GM23338 (cell line): Measurements from ENCODE around the gene RNF214. TPM values are rescaled to one million over a fixed set of nuclear protein-coding genes. Genes with fewer than 3 reads are reported as not detected.

Experiments used
- ATAC-seq: fragments of 200-7000 bp; cut with Tn5 transposase; 3 replicates; pipeline ENCODE4 v1.9.1; 2020
- DNase-seq: peaks from one replicate; pipeline ENCODE4 v3.0.0-alpha.2; 2015; ENCODE audit warnings: low spot score
- H2AFZ ChIP-seq: fragments of 200-600 bp; sonication (generic); 2 replicates; pipeline ENCODE4 v1.8.0; 2016; ENCODE audit warnings: antibody characterized with exemption, mild to moderate bottlenecking, moderate library complexity
- H3F3A ChIP-seq: fragments of 200-600 bp; sonication (generic); replicated peaks from 2 replicates; pipeline ENCODE4 v1.8.0; 2017; ENCODE audit warnings: antibody characterized with exemption, mixed run types, low read depth
- H3K27ac ChIP-seq: fragments of 200-600 bp; sonication (generic); 2 replicates; pipeline ENCODE4 v1.6.1; 2016; ENCODE audit warnings: low read depth
- H3K27me3 ChIP-seq: fragments of 200-600 bp; sonication (generic); 2 replicates; pipeline ENCODE4 v1.8.0; 2016; ENCODE audit warnings: mild to moderate bottlenecking, mixed run types, moderate library complexity; ENCODE audit not compliant: insufficient read depth
- H3K36me3 ChIP-seq: fragments of 200-600 bp; sonication (generic); 2 replicates; pipeline ENCODE4 v1.8.0; 2016; ENCODE audit warnings: mild to moderate bottlenecking; ENCODE audit not compliant: insufficient read depth
- H3K4me1 ChIP-seq: fragments of 200-600 bp; sonication (generic); 2 replicates; pipeline ENCODE4 v1.8.0; 2016; ENCODE audit warnings: mild to moderate bottlenecking, moderate library complexity; ENCODE audit not compliant: insufficient read depth
- H3K4me2 ChIP-seq: fragments of 200-600 bp; sonication (generic); 2 replicates; pipeline ENCODE4 v1.7.1; 2017; ENCODE audit warnings: mixed run types
- H3K4me3 ChIP-seq: fragments of 200-600 bp; sonication (generic); 2 replicates; pipeline ENCODE4 v1.6.1; 2016; ENCODE audit warnings: mixed run types
- H3K79me2 ChIP-seq: fragments of 200-600 bp; sonication (generic); replicated peaks from 2 replicates; pipeline ENCODE4 v1.8.0; 2017; ENCODE audit warnings: mild to moderate bottlenecking; ENCODE audit not compliant: insufficient read depth
- H3K9me2 ChIP-seq: fragments of 200-600 bp; sonication (generic); 2 replicates; pipeline ENCODE4 v1.8.0; 2017; ENCODE audit not compliant: insufficient read depth
- H4K20me1 ChIP-seq: fragments of 200-600 bp; sonication (generic); replicated peaks from 2 replicates; pipeline ENCODE4 v1.8.0; 2017; ENCODE audit warnings: mild to moderate bottlenecking; ENCODE audit not compliant: insufficient read depth
- H3K27ac Mint-ChIP-seq: 2 replicates; pipeline ENCODE4 v1.8.0; 2020; ENCODE audit warnings: inconsistent platforms, mild to moderate bottlenecking, moderate library complexity, mixed read lengths
- H3K27me3 Mint-ChIP-seq: 3 replicates; pipeline ENCODE4 v1.8.0; 2022; ENCODE audit warnings: low read depth, mild to moderate bottlenecking, moderate library complexity, mixed read lengths, inconsistent platforms; ENCODE audit not compliant: insufficient read depth, poor library complexity
- H3K36me3 Mint-ChIP-seq: 3 replicates; pipeline ENCODE4 v1.8.0; 2021; ENCODE audit warnings: low read depth, mild to moderate bottlenecking, inconsistent platforms, moderate library complexity, mixed read lengths
- H3K4me1 Mint-ChIP-seq: 3 replicates; pipeline ENCODE4 v1.8.0; 2020; ENCODE audit warnings: mild to moderate bottlenecking, inconsistent platforms, mixed read lengths
- H3K4me3 Mint-ChIP-seq: 3 replicates; pipeline ENCODE4 v1.8.0; 2021; ENCODE audit warnings: moderate library complexity, mild to moderate bottlenecking, inconsistent platforms, mixed read lengths
- H3K9me3 Mint-ChIP-seq: 3 replicates; pipeline ENCODE4 v1.8.0; 2020; ENCODE audit warnings: moderate library complexity, mild to moderate bottlenecking, inconsistent platforms, mixed read lengths
- CREB1 ChIP-seq: fragments of 250-450 bp; sonication (Bioruptor Pico); IDR thresholded peaks from 2 replicates; pipeline ENCODE4 v1.5.0; 2020; ENCODE audit warnings: low read depth, mild to moderate bottlenecking, moderate library complexity
- EZH2 ChIP-seq: fragments of 200-600 bp; sonication (generic); IDR thresholded peaks from one replicate; pipeline ENCODE4 v1.8.0; 2017; ENCODE audit warnings: antibody characterized with exemption, mild to moderate bottlenecking, low read depth; ENCODE audit not compliant: unreplicated experiment
- EZH2phosphoT487 ChIP-seq: fragments of 200-600 bp; sonication (generic); IDR thresholded peaks from one replicate; pipeline ENCODE4 v1.8.1; 2018; ENCODE audit warnings: antibody characterized with exemption; ENCODE audit not compliant: unreplicated experiment
- JUNB ChIP-seq: IDR thresholded peaks from one replicate; pipeline ENCODE4 v1.6.1; 2016; ENCODE audit warnings: antibody characterized with exemption; ENCODE audit not compliant: unreplicated experiment
- NANOG ChIP-seq: IDR thresholded peaks from 2 replicates; pipeline ENCODE4 v1.6.1; 2016; ENCODE audit warnings: antibody characterized with exemption, borderline replicate concordance
- POLR2AphosphoS5 ChIP-seq: IDR thresholded peaks from 2 replicates; pipeline ENCODE4 v1.6.1; 2016; ENCODE audit warnings: antibody characterized with exemption, low read depth
- REST ChIP-seq: IDR thresholded peaks from one replicate; pipeline ENCODE4 v1.6.1; 2018; ENCODE audit warnings: antibody characterized with exemption; ENCODE audit not compliant: unreplicated experiment
- STAT1 ChIP-seq: IDR thresholded peaks from one replicate; pipeline ENCODE4 v1.6.1; 2016; ENCODE audit warnings: antibody characterized with exemption; ENCODE audit not compliant: unreplicated experiment
- ZNF114 ChIP-seq: fragments of 250-450 bp; sonication (Bioruptor Pico); IDR thresholded peaks from 2 replicates; pipeline ENCODE4 v1.5.0; 2020; ENCODE audit warnings: mild to moderate bottlenecking, moderate library complexity
- ZNF331 ChIP-seq: fragments of 250-450 bp; sonication (Bioruptor Pico); IDR thresholded peaks from 2 replicates; pipeline ENCODE4 v1.5.0; 2020; ENCODE audit warnings: low read depth, mild to moderate bottlenecking, moderate library complexity
- polyA plus RNA-seq: library from polyadenylated mRNA; unstranded; fragments of >200 nt; fragmentation: Nextera tagmentation; extraction: Ambion mirVana; gene quantifications from 2 replicates; pipeline ENCODE4 v1.2.1, GENCODE V29; 2016
- total RNA-seq: library from RNA; depleted of rRNA; stranded (reverse); fragments of >200 nt; shearing (Covaris generic); gene quantifications from 2 replicates; pipeline ENCODE4 v1.2.3, GENCODE V29; 2014
- TF ChIP-seq, protein P1 (sequence below), 2 experiments: fragments of 200-600 bp in 1 of 2; sonication (generic) in 1 of 2; conservative IDR thresholded peaks; 2 replicates each; pipeline versions ENCODE4 v1.5.1 to v1.6.1; 2016 to 2017; ENCODE audit warnings: antibody characterized with exemption in 2 of 2, low read depth in 2 of 2, mild to moderate bottlenecking in 2 of 2, moderate library complexity in 1 of 2
- TF ChIP-seq, protein P2 (sequence below): IDR thresholded peaks from 2 replicates; pipeline ENCODE4 v1.6.1; 2016; ENCODE audit warnings: antibody characterized with exemption

The RNF214 gene
- total and polyA plus RNA-seq, 2 experiments from 2014 or later = 19.4 to 28.4 TPM

GRCh38 chr11:117295438-117296137 is 63.1 kb downstream of the RNF214 start:
- H3K4me1 ChIP-seq = peaks cover 12% of the 10 kb centered on the region; the same call in 1 of the 2 replicates
- H3K36me3 ChIP-seq = no peaks in the 10 kb centered on the region
- Mint-ChIP-seq H3K9me3 (no peaks in the 10 kb centered on the region), H3K27me3 (peaks cover 17% of the 10 kb centered on the region), H3K4me1 (peaks cover 14% of the 10 kb centered on the region), H3K27ac (no peak overlapping the region), H3K36me3 (peaks cover 6% of the 10 kb centered on the region), H3K4me3 (no peak overlapping the region)
- H3K9me2 ChIP-seq = no peaks in the 10 kb centered on the region
- H3F3A ChIP-seq = no peaks in the 10 kb centered on the region
- TF ChIP-seq EZH2phosphoT487 (no peak), POLR2AphosphoS5 (no peak), ZNF114 (CRISPR knock-in tag) (no peak), JUNB (no peak), REST (no peak), ZNF331 (no peak), STAT1 (no peak)
- no peak overlapping the region for H2AFZ ChIP-seq
- ATAC-seq (no peak), DNase-seq (no peak)
- no peaks in the 10 kb centered on the region for H3K27me3 ChIP-seq
- no peaks in the 10 kb centered on the region for H3K79me2 ChIP-seq
- H3K4me2 ChIP-seq = no peak overlapping the region
- no peak overlapping the region for H3K27ac ChIP-seq
- no peak overlapping the region for H3K4me3 ChIP-seq
- no peaks in the 10 kb centered on the region; the same call in 1 of the 2 replicates for H4K20me1 ChIP-seq

DNA sequence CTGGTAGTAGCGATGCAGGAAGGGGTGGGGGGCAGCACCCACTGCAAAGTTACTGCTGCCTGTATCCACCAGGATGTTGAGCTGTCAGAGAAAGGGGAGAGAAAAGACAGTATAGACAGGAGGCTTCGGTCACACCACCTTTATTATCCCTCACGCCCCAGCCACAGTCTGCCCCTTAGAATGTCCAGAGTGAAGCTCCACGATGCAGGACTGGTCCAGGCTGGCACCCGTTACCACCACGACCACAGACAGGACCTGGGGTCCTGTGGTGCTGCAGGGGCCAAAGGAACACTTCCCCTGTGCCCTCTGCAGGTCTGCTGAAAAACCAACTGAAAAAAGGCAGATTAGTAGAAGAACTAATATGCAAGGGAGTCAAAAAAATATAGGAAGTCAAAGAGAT is 64.4 kb downstream of the RNF214 start:
- no peaks in the 10 kb centered on the region for H3K9me2 ChIP-seq
- no peaks in the 10 kb centered on the region for H3K27me3 ChIP-seq
- no peak overlapping the region for H2AFZ ChIP-seq
- no peaks in the 10 kb centered on the region for H3K79me2 ChIP-seq
- H3F3A ChIP-seq = no peaks in the 10 kb centered on the region
- H4K20me1 ChIP-seq = no peaks in the 10 kb centered on the region; the same call in 1 of the 2 replicates
- H3K27ac Mint-ChIP-seq = no peak overlapping the region
- ATAC-seq (no peak), DNase-seq (no peak)
- H3K4me3 Mint-ChIP-seq = no peak overlapping the region
- H3K4me2 ChIP-seq = no peak overlapping the region
- peaks cover 17% of the 10 kb centered on the region; the same call in 1 of the 2 replicates for H3K4me1 ChIP-seq
- H3K27me3 Mint-ChIP-seq = peaks cover 17% of the 10 kb centered on the region
- H3K9me3 Mint-ChIP-seq = no peaks in the 10 kb centered on the region
- no peak overlapping the region for H3K4me3 ChIP-seq
- H3K36me3 ChIP-seq = no peaks in the 10 kb centered on the region
- peaks cover 19% of the 10 kb centered on the region for H3K4me1 Mint-ChIP-seq
- no peaks in the 10 kb centered on the region; the same call in 2 of the 3 replicates for H3K36me3 Mint-ChIP-seq
- H3K27ac ChIP-seq = no peak overlapping the region
- TF ChIP-seq POLR2AphosphoS5 = no peak
- TF ChIP-seq, protein P1, sequence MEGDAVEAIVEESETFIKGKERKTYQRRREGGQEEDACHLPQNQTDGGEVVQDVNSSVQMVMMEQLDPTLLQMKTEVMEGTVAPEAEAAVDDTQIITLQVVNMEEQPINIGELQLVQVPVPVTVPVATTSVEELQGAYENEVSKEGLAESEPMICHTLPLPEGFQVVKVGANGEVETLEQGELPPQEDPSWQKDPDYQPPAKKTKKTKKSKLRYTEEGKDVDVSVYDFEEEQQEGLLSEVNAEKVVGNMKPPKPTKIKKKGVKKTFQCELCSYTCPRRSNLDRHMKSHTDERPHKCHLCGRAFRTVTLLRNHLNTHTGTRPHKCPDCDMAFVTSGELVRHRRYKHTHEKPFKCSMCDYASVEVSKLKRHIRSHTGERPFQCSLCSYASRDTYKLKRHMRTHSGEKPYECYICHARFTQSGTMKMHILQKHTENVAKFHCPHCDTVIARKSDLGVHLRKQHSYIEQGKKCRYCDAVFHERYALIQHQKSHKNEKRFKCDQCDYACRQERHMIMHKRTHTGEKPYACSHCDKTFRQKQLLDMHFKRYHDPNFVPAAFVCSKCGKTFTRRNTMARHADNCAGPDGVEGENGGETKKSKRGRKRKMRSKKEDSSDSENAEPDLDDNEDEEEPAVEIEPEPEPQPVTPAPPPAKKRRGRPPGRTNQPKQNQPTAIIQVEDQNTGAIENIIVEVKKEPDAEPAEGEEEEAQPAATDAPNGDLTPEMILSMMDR (conservative IDR thresholded peaks at IDR 0.05; ENCODE audit: low read depth in 2 of 2) = no peak
- no peak for TF ChIP-seq CREB1 (CRISPR knock-in tag)
- no peak for TF ChIP-seq REST
- no peak for TF ChIP-seq ZNF114 (CRISPR knock-in tag)
- TF ChIP-seq EZH2 = no peak
- TF ChIP-seq ZNF331 = no peak
- TF ChIP-seq NANOG = no peak
- no peak for TF ChIP-seq EZH2phosphoT487
- no peak for TF ChIP-seq JUNB
- no peak for TF ChIP-seq STAT1
- TF ChIP-seq, protein P2, sequence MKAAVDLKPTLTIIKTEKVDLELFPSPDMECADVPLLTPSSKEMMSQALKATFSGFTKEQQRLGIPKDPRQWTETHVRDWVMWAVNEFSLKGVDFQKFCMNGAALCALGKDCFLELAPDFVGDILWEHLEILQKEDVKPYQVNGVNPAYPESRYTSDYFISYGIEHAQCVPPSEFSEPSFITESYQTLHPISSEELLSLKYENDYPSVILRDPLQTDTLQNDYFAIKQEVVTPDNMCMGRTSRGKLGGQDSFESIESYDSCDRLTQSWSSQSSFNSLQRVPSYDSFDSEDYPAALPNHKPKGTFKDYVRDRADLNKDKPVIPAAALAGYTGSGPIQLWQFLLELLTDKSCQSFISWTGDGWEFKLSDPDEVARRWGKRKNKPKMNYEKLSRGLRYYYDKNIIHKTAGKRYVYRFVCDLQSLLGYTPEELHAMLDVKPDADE = no peak
